ENCODE data around the gene BLVRB.

Gene BLVRB

DNA sequence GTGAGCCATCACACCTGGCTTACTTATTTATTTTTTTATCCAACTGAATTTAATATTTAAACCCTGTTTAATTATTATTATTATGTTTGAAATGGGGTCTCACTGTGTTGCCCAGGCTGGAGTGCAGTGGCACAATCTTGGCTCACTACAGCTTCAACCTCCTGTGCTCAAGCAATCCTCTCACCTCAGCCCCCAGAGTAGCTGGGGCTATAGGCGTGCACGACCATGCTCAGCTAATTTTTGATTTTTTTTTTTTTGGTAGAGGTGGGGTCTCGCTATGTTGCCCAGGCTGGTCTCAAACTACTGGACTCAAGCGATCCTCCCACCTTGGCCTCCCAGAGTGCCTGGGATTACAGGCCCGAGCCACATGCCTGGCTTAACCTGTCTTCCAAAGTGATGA is 33.8 kb upstream of the BLVRB start:
- H3K4me3 ChIP-seq (replicated peaks; ENCODE audit: insufficient read depth, low read length): no peak overlapping the region
- DNase-seq (ENCODE audit: low read depth in 1 of 2, low spot score in 1 of 2): no peak
- TF ChIP-seq SPI1 (IDR thresholded peaks at IDR 0.05; ENCODE audit: borderline replicate concordance, low read depth) (no peak), POLR2AphosphoS5 (IDR thresholded peaks at IDR 0.05; ENCODE audit: low read depth) (no peak), GABPA (IDR thresholded peaks at IDR 0.05; ENCODE audit: low read depth) (no peak)
- TF ChIP-seq, protein P1, sequence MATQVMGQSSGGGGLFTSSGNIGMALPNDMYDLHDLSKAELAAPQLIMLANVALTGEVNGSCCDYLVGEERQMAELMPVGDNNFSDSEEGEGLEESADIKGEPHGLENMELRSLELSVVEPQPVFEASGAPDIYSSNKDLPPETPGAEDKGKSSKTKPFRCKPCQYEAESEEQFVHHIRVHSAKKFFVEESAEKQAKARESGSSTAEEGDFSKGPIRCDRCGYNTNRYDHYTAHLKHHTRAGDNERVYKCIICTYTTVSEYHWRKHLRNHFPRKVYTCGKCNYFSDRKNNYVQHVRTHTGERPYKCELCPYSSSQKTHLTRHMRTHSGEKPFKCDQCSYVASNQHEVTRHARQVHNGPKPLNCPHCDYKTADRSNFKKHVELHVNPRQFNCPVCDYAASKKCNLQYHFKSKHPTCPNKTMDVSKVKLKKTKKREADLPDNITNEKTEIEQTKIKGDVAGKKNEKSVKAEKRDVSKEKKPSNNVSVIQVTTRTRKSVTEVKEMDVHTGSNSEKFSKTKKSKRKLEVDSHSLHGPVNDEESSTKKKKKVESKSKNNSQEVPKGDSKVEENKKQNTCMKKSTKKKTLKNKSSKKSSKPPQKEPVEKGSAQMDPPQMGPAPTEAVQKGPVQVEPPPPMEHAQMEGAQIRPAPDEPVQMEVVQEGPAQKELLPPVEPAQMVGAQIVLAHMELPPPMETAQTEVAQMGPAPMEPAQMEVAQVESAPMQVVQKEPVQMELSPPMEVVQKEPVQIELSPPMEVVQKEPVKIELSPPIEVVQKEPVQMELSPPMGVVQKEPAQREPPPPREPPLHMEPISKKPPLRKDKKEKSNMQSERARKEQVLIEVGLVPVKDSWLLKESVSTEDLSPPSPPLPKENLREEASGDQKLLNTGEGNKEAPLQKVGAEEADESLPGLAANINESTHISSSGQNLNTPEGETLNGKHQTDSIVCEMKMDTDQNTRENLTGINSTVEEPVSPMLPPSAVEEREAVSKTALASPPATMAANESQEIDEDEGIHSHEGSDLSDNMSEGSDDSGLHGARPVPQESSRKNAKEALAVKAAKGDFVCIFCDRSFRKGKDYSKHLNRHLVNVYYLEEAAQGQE (IDR thresholded peaks at IDR 0.05; ENCODE audit: insufficient replicate concordance, low read depth): no peak
- TF ChIP-seq, protein P2, sequence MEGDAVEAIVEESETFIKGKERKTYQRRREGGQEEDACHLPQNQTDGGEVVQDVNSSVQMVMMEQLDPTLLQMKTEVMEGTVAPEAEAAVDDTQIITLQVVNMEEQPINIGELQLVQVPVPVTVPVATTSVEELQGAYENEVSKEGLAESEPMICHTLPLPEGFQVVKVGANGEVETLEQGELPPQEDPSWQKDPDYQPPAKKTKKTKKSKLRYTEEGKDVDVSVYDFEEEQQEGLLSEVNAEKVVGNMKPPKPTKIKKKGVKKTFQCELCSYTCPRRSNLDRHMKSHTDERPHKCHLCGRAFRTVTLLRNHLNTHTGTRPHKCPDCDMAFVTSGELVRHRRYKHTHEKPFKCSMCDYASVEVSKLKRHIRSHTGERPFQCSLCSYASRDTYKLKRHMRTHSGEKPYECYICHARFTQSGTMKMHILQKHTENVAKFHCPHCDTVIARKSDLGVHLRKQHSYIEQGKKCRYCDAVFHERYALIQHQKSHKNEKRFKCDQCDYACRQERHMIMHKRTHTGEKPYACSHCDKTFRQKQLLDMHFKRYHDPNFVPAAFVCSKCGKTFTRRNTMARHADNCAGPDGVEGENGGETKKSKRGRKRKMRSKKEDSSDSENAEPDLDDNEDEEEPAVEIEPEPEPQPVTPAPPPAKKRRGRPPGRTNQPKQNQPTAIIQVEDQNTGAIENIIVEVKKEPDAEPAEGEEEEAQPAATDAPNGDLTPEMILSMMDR (IDR thresholded peaks at IDR 0.05; ENCODE audit: insufficient read depth, low read length): no peak
- H3K27me3 ChIP-seq (ENCODE audit: insufficient read depth, poor library complexity, severe bottlenecking): peaks cover 2% of the 10 kb centered on the region
- H3K27ac ChIP-seq (replicated peaks): no peak overlapping the region

DNA sequence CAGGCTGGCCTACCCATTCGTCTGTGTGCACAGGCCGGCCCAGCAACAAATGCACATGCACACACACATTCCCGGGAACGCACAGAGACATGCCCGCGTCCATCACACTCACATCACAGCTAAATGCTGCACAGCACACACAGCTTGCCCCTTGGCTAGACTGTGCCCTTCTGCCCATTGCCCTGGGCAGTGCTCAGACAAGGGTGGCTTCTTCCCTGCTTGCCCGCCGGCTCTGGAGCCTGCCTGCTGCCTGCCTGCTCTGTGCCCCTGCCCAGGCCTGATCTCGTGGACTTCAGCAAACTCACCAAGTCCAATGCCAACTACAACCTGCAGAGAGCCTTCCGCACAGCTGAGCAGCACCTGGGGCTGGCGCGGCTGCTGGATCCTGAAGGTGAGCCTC is 31.7 kb upstream of the BLVRB start:
- Histone ChIP-seq H3K27me3 (ENCODE audit: insufficient read depth, poor library complexity, severe bottlenecking) (peaks cover 2% of the 10 kb centered on the region), H3K4me3 (replicated peaks; ENCODE audit: insufficient read depth, low read length) (no peak overlapping the region)
- TF ChIP-seq, protein P2 (IDR thresholded peaks at IDR 0.05; ENCODE audit: insufficient read depth, low read length): no peak
- TF ChIP-seq, protein P1 (IDR thresholded peaks at IDR 0.05; ENCODE audit: insufficient replicate concordance, low read depth): no peak
- TF ChIP-seq SPI1 (IDR thresholded peaks at IDR 0.05; ENCODE audit: borderline replicate concordance, low read depth) (no peak), GABPA (IDR thresholded peaks at IDR 0.05; ENCODE audit: low read depth) (no peak), POLR2AphosphoS5 (IDR thresholded peaks at IDR 0.05; ENCODE audit: low read depth) (no peak)

DNA sequence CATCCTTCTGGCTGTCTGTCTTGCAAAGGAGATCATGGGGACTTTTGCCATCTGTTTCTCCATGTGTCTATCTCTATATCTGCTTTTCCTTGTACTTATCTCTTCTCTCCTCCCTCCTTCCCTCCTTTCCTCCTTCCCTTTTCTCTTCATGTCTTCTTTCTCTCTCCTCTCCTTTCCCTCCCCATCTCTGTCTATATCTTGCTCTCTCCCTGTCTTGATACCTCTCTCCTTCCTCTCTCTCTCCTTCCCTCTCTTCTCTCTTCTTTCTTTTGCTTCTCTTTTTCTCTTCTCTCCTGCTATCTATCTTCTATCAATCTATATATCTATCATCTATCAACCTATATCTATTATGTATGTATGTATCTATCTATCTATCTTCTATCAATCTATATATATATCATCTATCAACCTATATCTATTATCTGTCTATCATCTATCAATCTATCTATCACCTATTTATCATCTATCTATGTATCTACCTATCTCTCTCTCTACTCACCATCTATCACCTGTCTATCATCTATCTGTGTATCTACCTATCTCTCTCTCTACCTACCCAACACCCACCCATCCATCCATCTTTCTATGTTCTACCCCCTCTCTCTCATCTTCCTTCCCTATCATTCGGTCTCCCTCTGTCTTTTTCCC is 28.8 kb upstream of the BLVRB start:
- no peak overlapping the region for H3K4me3 ChIP-seq (replicated peaks; ENCODE audit: insufficient read depth, low read length)
- DNase-seq (ENCODE audit: low read depth in 1 of 2, low spot score in 1 of 2): no peak
- TF ChIP-seq SPI1 (IDR thresholded peaks at IDR 0.05; ENCODE audit: borderline replicate concordance, low read depth): no peak
- TF ChIP-seq, protein P2 (IDR thresholded peaks at IDR 0.05; ENCODE audit: insufficient read depth, low read length): no peak
- TF ChIP-seq, protein P1 (IDR thresholded peaks at IDR 0.05; ENCODE audit: insufficient replicate concordance, low read depth): no peak
- no peak for TF ChIP-seq POLR2AphosphoS5 (IDR thresholded peaks at IDR 0.05; ENCODE audit: low read depth)
- TF ChIP-seq GABPA (IDR thresholded peaks at IDR 0.05; ENCODE audit: low read depth): no peak
- H3K27me3 ChIP-seq (ENCODE audit: insufficient read depth, poor library complexity, severe bottlenecking): no peaks in the 10 kb centered on the region
- no peak overlapping the region for H3K27ac ChIP-seq (replicated peaks)

More for the DNA sequence above, 31.7 kb upstream of the BLVRB start:
- no peak overlapping the region for H3K27ac ChIP-seq (replicated peaks)
- no peak for DNase-seq (ENCODE audit: low read depth in 1 of 2, low spot score in 1 of 2)
